HG02759 (cell line): ENCODE measurements around the gene KLHL36.
"Not testable (repeated sequence)": the region's sequence is repeated elsewhere in the genome, so short reads cannot be mapped to it uniquely, and the experiment has no call there.

ENCODE experiments used
- ATAC-seq: cut with Tn5 transposase; IDR thresholded peaks from one replicate; pipeline ENCODE4 v1.9.1; 2021; ENCODE audit warnings: mild to moderate bottlenecking, moderate library complexity; ENCODE audit not compliant: unreplicated experiment

Gene KLHL36

GRCh38 chr16:84614968-84615813 lies 33.1 kb upstream of the KLHL36 start:
- no peak for ATAC-seq

GRCh38 chr16:84616515-84616914 lies 31.8 kb upstream of the KLHL36 start:
- ATAC-seq, result no peak

- ATAC-seq, result peak; percentile 36
Measured at GRCh38 chr16:84617041-84617790, 31.1 kb upstream of the KLHL36 start.

GRCh38 chr16:84617791-84618580 lies 30.3 kb upstream of the KLHL36 start, which contains the start of gene COTL1:
COTL1 (minus strand) TSS chr16:84618078; CDS start chr16:84617914, 164 bp downstream.
- ATAC-seq, result peak; percentile 88

GRCh38 chr16:84618581-84619460 lies 29.5 kb upstream of the KLHL36 start:
- no peak for ATAC-seq

- ATAC-seq, result not testable (repeated sequence)
Measured at GRCh38 chr16:84620913-84621312, 27.4 kb upstream of the KLHL36 start.

- no peak for ATAC-seq
Measured at GRCh38 chr16:84625556-84625955, 22.8 kb upstream of the KLHL36 start.

- no peak for ATAC-seq
Measured at GRCh38 chr16:84628226-84628731, 20.0 kb upstream of the KLHL36 start.

- no peak for ATAC-seq
Measured at GRCh38 chr16:84629580-84629979, 18.7 kb upstream of the KLHL36 start.

GRCh38 chr16:84630009-84630408 lies 18.3 kb upstream of the KLHL36 start:
- ATAC-seq, result no peak

- no peak for ATAC-seq
Measured at GRCh38 chr16:84630446-84631152, 17.7 kb upstream of the KLHL36 start.

GRCh38 chr16:84631153-84631466 lies 17.2 kb upstream of the KLHL36 start:
- no peak for ATAC-seq

GRCh38 chr16:84631886-84632285 lies 16.4 kb upstream of the KLHL36 start:
- ATAC-seq, result no peak

GRCh38 chr16:84632862-84633261 lies 15.4 kb upstream of the KLHL36 start:
- not testable (repeated sequence) for ATAC-seq

GRCh38 chr16:84633622-84634021 lies 14.7 kb upstream of the KLHL36 start:
- ATAC-seq, result no peak

GRCh38 chr16:84635702-84636101 lies 12.6 kb upstream of the KLHL36 start:
- ATAC-seq, result no peak

GRCh38 chr16:84637709-84638108 lies 10.6 kb upstream of the KLHL36 start:
- no peak for ATAC-seq

GRCh38 chr16:84638231-84638806 lies 10.0 kb upstream of the KLHL36 start:
- no peak for ATAC-seq

- ATAC-seq, result no peak
Measured at GRCh38 chr16:84640145-84640544, 8.2 kb upstream of the KLHL36 start.
